Measurements from ENCODE around the gene SUSD1. TPM values are rescaled to one million over a fixed set of nuclear protein-coding genes. Genes with fewer than 3 reads are reported as not detected.

SUSD1 gene
- total and polyA plus RNA-seq, 4 donors = 1.2 to 19.0 (median 3.2) TPM

DNA sequence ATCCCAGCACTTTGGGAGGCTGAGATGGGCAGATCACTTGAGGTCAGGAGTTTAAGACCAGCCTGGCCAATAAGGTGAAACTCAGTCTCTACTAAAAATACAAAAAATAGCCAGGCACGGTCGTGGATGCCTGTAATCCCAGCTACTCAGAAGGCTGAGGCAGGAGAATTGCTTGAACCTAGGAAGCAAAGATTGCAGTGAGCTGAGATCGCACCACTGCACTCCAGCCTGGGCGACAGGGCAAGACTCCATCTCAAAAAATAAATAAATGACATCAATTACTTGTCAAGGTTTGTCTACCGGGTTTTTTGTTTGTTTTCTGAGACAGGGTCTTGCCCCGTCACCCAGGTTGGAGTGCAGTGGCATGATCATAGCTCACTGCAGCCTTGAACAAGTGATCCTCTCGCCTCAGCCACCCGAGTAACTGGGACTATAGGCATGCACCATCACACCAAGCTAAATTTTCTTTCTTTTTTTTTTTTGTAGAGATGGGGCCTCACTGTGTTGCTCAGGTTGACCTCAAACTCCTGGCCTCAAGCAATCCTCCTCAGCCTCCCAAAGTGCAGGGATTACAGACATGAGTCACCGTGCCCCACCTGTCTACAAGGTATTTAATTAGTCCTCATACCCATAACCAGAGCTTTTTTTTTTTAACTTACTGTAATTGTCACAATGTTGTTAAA lies 64.9 kb downstream of the SUSD1 start:
- no peaks in the 10 kb centered on the region for H3K9me3 ChIP-seq (ENCODE audit: control insufficient read depth in 4 of 4, low read length in 3 of 4)
- H3K4me1 ChIP-seq (ENCODE audit: control insufficient read depth in 4 of 4, insufficient read depth in 4 of 4, low read length in 3 of 4) = peaks cover 3 to 11% (median 8%) of the 10 kb centered on the region in 4 donors
- H3K9ac ChIP-seq (ENCODE audit: low read depth in 1 of 2, low read length in 2 of 2) = no peak overlapping the region
- H3K27ac ChIP-seq (ENCODE audit: low read depth in 1 of 2, low read length in 2 of 2) = no peak overlapping the region
- H3K4me3 ChIP-seq (ENCODE audit: low read depth in 1 of 3, low read length in 3 of 3) = no peak overlapping the region
- no peaks in the 10 kb centered on the region for H3K27me3 ChIP-seq (ENCODE audit: control insufficient read depth in 4 of 4, insufficient read depth in 4 of 4, low read length in 3 of 4)
- 66% methylated on average over 9 of the region's 9 CpGs for WGBS
- no peaks in the 10 kb centered on the region for H3K36me3 ChIP-seq (ENCODE audit: control insufficient read depth in 4 of 4, insufficient read depth in 3 of 4, low read depth in 1 of 4, low read length in 3 of 4)
- DNase-seq (ENCODE audit: low spot score) = no peak
- TF ChIP-seq GABPA (IDR thresholded peaks at IDR 0.05 in 1 of 2, conservative IDR thresholded peaks at IDR 0.05 in 1 of 2) = no peak
- no peak for TF ChIP-seq EGR1 (IDR thresholded peaks at IDR 0.05; ENCODE audit: low read depth in 2 of 2)
- no peak for TF ChIP-seq FOXA2 (IDR thresholded peaks at IDR 0.05)
- TF ChIP-seq, protein P1, sequence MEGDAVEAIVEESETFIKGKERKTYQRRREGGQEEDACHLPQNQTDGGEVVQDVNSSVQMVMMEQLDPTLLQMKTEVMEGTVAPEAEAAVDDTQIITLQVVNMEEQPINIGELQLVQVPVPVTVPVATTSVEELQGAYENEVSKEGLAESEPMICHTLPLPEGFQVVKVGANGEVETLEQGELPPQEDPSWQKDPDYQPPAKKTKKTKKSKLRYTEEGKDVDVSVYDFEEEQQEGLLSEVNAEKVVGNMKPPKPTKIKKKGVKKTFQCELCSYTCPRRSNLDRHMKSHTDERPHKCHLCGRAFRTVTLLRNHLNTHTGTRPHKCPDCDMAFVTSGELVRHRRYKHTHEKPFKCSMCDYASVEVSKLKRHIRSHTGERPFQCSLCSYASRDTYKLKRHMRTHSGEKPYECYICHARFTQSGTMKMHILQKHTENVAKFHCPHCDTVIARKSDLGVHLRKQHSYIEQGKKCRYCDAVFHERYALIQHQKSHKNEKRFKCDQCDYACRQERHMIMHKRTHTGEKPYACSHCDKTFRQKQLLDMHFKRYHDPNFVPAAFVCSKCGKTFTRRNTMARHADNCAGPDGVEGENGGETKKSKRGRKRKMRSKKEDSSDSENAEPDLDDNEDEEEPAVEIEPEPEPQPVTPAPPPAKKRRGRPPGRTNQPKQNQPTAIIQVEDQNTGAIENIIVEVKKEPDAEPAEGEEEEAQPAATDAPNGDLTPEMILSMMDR (IDR thresholded peaks at IDR 0.05; ENCODE audit: low read depth, low read length, missing input control) = no peak
- TF ChIP-seq NR2F2 (IDR thresholded peaks at IDR 0.05) = no peak
- TF ChIP-seq, protein P2, sequence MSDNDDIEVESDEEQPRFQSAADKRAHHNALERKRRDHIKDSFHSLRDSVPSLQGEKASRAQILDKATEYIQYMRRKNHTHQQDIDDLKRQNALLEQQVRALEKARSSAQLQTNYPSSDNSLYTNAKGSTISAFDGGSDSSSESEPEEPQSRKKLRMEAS (IDR thresholded peaks at IDR 0.05) = no peak
- no peak for TF ChIP-seq YY1 (IDR thresholded peaks at IDR 0.05)
- no peak for TF ChIP-seq HNF4A (conservative IDR thresholded peaks at IDR 0.05)
- TF ChIP-seq FOXA1 (IDR thresholded peaks at IDR 0.05) = no peak
- no peak for TF ChIP-seq SP1 (IDR thresholded peaks at IDR 0.05)
- no peak for TF ChIP-seq RXRA (IDR thresholded peaks at IDR 0.05)
- TF ChIP-seq, protein P3, sequence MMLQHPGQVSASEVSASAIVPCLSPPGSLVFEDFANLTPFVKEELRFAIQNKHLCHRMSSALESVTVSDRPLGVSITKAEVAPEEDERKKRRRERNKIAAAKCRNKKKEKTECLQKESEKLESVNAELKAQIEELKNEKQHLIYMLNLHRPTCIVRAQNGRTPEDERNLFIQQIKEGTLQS (IDR thresholded peaks at IDR 0.05) = no peak
- no peak for TF ChIP-seq JUND (IDR thresholded peaks at IDR 0.05)
- TF ChIP-seq, protein P4, sequence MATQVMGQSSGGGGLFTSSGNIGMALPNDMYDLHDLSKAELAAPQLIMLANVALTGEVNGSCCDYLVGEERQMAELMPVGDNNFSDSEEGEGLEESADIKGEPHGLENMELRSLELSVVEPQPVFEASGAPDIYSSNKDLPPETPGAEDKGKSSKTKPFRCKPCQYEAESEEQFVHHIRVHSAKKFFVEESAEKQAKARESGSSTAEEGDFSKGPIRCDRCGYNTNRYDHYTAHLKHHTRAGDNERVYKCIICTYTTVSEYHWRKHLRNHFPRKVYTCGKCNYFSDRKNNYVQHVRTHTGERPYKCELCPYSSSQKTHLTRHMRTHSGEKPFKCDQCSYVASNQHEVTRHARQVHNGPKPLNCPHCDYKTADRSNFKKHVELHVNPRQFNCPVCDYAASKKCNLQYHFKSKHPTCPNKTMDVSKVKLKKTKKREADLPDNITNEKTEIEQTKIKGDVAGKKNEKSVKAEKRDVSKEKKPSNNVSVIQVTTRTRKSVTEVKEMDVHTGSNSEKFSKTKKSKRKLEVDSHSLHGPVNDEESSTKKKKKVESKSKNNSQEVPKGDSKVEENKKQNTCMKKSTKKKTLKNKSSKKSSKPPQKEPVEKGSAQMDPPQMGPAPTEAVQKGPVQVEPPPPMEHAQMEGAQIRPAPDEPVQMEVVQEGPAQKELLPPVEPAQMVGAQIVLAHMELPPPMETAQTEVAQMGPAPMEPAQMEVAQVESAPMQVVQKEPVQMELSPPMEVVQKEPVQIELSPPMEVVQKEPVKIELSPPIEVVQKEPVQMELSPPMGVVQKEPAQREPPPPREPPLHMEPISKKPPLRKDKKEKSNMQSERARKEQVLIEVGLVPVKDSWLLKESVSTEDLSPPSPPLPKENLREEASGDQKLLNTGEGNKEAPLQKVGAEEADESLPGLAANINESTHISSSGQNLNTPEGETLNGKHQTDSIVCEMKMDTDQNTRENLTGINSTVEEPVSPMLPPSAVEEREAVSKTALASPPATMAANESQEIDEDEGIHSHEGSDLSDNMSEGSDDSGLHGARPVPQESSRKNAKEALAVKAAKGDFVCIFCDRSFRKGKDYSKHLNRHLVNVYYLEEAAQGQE (IDR thresholded peaks at IDR 0.05) = no peak
- TF ChIP-seq, protein P5, sequence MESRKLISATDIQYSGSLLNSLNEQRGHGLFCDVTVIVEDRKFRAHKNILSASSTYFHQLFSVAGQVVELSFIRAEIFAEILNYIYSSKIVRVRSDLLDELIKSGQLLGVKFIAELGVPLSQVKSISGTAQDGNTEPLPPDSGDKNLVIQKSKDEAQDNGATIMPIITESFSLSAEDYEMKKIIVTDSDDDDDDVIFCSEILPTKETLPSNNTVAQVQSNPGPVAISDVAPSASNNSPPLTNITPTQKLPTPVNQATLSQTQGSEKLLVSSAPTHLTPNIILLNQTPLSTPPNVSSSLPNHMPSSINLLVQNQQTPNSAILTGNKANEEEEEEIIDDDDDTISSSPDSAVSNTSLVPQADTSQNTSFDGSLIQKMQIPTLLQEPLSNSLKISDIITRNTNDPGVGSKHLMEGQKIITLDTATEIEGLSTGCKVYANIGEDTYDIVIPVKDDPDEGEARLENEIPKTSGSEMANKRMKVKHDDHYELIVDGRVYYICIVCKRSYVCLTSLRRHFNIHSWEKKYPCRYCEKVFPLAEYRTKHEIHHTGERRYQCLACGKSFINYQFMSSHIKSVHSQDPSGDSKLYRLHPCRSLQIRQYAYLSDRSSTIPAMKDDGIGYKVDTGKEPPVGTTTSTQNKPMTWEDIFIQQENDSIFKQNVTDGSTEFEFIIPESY (IDR thresholded peaks at IDR 0.05) = no peak
- TF ChIP-seq RAD21 (IDR thresholded peaks at IDR 0.05) = no peak
- TF ChIP-seq HNF4G (IDR thresholded peaks at IDR 0.05) = no peak
- no peak for TF ChIP-seq TAF1 (conservative IDR thresholded peaks at IDR 0.05)

Data from liver (tissue), 9 donors.